Spleen (tissue), 7 donors: Measurements from ENCODE around the gene SMAD6.

ENCODE experiments used
- POLR2A ChIP-seq, 3 donors: fragments of 450-650 bp; IDR thresholded peaks; one replicate each; pipeline ENCODE4 v1.5.1; 2017; ENCODE audit warnings: antibody characterized with exemption in 3 of 3, mild to moderate bottlenecking in 1 of 3
- TF ChIP-seq, protein P1 (sequence below), 11 experiments: fragments of 200-600 bp in 7 of 11; fragments of 450-650 bp in 4 of 11; sonication (generic) in 4 of 11; IDR thresholded peaks in 8 of 11; conservative IDR thresholded peaks in 3 of 11; 1 replicate in 7 of 11; 2 replicates in 4 of 11; pipeline versions ENCODE4 v1.4.0 to v1.8.0; 2016 to 2021; ENCODE audit warnings: antibody characterized with exemption in 11 of 11, inconsistent platforms in 4 of 11, mild to moderate bottlenecking in 1 of 11
- donor health status: DM: no; HTN: no; CAD: no; lungs with moderate emphysema.
- donor health status: DM: no; HTN: no; CAD: no.
- donor health status: DM: no; HTN: no; CAD: no.

DNA sequence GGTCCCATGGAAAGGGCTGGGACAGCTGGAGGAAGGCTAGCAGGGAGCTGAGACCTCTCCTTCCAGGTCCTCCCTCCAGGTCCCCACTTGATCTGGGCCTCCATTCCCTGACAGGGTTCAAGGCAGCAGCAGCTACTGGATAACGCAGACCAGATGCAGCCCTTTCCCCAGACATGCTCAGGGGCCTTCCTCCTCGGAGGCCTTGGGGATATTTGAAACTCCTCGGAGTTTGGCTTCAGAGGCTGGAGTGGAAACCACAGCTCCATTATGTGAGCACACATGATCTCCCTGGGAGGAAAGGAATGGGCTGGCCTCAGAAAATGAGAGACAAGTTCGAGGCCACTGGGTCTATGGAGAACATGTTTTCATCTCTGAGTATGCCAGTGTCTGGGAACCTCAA is 119.3 kb downstream of the SMAD6 start:
- TF ChIP-seq, protein P1, sequence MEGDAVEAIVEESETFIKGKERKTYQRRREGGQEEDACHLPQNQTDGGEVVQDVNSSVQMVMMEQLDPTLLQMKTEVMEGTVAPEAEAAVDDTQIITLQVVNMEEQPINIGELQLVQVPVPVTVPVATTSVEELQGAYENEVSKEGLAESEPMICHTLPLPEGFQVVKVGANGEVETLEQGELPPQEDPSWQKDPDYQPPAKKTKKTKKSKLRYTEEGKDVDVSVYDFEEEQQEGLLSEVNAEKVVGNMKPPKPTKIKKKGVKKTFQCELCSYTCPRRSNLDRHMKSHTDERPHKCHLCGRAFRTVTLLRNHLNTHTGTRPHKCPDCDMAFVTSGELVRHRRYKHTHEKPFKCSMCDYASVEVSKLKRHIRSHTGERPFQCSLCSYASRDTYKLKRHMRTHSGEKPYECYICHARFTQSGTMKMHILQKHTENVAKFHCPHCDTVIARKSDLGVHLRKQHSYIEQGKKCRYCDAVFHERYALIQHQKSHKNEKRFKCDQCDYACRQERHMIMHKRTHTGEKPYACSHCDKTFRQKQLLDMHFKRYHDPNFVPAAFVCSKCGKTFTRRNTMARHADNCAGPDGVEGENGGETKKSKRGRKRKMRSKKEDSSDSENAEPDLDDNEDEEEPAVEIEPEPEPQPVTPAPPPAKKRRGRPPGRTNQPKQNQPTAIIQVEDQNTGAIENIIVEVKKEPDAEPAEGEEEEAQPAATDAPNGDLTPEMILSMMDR (IDR thresholded peaks at IDR 0.05 in 8 of 11, conservative IDR thresholded peaks at IDR 0.05 in 3 of 11) = no peak
- no peak for TF ChIP-seq POLR2A (IDR thresholded peaks at IDR 0.05)
